HK-2 (cell line): ENCODE data around the gene IQSEC1.

Experiments
- DNase-seq: peaks from one replicate; pipeline ENCODE4 v3.0.0-alpha.2; 2018; ENCODE audit not compliant: unreplicated experiment

IQSEC1 gene

DNA sequence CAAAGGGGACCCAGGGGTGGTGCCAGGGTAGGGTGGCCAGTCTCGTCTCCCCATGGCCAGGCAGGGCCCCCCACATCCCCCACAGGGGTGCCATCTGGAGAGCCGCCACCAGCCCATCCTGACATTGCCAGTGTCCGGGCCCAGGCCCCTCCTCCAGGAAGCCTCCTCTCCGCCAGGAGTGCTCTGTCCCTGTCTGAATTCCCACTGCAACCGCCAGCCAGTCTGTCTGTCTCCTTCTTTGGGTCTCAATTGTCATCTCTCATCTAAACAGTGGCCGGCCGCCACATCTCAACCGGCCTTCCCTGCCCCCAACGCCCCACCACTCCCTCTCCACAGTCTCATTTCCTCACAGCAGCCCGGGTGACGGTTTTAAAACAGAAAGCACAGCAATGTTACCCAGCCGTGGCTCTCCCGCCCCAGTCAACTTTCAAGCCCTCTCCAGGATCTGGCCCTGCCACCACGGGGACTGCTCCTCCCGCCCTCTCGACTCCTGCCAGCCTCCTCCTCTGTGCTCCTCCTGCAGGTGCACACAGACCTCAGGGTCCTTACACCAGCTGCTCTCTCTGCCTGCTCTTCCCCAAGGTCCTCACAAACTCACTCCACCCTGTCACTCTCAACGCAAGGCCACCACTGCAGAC, 57.0 kb downstream of the IQSEC1 start:
- no peak for DNase-seq

DNA sequence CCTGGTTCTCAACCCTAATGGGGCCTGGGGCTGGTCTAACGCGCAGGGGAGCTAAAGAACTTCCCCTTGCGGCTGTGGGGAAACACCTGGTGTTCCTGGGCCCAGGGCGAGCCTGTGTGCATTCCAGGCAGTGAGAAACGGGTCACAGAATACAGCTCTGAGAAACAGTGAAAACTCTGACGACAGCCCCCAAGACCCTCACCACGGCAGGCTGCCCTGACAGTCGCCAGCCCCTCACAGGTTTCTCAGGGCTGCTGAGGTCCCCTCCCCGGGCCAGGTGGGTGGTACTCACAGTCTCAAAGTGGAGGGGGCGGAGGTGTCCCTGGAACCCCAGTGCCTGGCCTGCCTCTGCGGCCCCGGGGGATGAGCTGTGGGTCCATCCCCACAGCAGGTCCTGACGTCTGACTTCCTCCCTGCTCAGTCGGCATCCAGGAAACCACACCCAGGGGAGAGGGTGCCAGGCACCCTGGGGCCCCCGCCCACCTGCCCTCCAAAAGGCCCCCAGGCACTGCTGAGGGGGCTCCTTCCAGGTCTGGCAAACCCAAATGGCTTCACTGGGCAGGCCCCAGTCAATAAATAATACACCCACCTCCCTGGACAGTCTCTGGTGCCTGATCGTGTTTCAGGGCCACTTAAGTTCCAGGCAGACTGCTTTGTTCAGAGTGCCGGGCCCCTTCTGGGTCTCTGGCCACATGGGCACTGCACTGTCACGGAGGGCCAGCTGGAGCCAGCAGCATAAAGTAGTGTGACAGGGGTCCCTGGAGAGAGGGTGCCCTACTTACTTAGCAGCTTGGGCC, 57.7 kb downstream of the IQSEC1 start:
- no peak for DNase-seq

- no peak for DNase-seq
Measured at GRCh38 chr3:13014755-13015285, 58.4 kb downstream of the IQSEC1 start.

GRCh38 chr3:13013994-13014754, 59.1 kb downstream of the IQSEC1 start:
- DNase-seq, result no peak

DNA sequence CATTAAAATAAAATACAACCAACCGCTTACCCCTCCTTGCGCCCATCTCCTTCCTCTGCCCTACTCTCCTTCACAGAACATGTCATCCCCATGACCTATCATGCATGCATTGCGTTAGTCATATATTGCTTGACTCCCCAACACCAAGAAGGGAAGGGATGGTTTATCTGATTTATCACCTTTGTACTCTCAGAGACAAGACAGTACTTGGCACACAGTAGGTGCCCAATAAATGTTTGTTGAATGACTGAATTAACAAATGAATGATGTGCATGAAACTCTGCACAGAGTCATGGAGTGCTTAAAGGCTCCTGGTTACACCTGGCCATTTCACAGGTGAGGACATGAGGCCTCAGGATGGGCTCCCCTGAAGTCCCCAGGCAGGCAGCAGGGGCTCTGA, 59.7 kb downstream of the IQSEC1 start:
- no peak for DNase-seq

DNA sequence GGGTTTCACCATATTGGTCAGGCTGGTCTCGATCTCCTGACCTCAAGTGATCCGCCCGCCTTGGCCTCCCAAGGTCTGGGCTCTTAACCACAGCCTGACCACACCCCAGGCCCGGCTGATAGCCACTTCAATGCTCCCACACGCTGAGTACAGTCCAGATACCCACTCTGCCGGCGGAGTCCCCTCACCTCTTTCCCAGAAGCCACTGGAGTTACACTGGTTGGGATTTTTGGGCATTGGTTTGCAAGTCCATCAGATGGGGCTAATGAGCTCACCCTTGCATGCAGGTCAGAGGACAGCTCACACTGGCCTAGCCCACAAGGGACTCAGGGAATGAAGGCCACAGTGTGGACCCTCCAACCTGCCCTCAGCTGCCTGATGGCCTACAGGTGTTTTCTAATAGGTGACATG, 60.1 kb downstream of the IQSEC1 start:
- no peak for DNase-seq

DNA sequence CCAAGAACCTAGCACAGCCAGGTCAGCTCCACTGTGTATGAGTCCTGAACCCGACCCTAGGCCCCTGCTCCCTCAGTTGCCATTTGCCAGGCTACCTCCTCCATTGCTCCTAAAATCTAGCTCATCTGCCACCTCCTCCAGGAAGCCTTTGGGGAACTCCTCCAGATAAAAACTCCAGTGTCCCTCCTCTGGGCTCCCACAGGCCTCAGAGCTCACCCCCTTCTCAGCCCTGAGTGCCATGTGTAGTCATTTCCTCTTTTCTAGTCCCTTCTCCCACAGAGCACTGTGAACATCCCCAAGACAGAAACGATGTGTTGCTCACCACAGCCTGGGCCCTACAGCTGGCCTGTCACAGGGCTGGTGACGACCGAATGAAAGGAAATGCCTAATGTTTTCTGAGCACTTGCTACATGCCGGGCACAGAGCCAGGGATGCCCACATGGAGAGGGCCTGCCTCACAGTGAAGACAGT, 61.0 kb downstream of the IQSEC1 start:
- no peak for DNase-seq

DNA sequence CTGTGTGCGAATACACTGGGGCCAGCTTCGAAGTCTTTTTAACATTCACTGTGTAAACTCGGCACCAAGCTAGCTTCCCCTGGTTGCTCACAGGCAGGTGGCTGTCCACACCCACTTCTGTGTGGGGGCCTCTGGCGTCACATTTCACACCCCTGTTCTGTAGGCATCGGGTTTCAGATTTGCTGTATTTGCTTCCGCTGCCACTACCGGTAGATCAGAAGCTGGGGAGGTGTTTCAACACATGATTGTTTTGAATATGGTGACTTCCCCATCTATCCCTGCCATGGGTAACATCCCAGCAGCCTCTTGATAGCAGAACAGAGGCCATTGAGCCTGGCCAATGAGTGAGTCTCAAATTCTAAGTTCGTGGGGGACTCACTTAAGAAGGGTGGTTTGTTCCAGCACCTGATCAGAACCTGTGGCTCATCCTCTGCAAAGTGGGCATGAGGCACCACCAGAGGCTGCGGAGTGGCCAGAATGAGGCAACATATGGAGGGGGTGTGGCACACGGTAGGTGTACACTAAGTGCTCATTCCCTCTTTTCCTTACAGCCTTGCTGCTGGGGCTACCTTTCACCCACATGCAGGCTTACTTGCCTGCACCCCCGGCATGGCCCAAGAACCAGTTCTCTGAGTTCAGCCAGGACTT, 61.5 kb downstream of the IQSEC1 start:
- no peak for DNase-seq

DNA sequence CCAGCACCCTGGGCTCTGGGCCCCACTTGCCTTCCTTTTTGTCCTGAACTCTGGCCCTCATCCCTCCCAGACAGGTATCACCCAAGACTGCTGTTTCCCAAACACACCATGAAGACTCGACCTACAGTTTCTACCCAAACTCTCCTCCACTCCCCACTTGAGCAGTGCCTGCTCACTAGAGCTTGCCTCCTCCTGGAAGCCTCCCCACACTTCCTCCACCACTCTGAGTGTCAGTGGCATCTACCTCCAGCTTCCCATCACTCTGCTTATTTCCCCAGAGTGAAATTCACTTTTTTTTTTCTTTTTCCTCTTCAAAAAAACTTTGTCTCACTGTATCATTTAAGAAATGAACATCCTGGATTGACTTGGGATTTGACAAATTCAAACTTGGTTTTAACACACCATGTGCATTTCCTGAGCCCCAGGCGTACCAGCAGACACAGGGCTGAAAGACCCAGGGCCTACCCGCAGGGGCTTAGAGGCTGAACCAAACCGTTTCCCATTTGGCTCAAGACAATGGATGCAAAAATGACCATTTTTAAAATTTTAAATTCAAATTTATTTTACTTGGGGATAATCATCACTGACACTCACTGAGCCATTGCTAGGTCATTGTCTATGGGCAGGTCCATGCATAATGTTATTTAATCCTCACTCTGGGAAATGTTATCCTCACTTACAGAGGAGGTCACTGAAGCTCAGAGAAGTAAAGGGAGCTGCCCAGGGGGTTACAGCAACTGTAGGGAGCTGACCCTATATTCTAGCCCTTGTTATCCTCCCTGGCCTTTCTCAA, 62.3 kb downstream of the IQSEC1 start:
- no peak for DNase-seq

DNA sequence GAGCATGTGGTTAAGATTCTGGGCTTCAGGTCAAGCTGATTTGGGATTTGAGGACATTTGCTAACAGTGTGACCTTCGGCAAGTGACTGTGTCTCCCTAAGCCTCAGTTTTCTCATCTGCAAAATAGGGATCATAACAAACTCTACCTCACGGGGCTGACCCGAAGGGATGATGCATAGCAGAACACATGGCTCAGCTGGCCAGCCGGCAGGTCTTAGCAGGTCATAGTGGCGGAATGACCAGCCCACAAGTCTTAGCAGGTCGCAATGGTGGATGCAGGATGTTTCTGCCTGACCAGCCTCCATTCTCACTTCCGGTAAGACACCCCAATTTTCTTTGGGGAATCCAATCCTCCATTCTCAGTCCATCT, 63.3 kb downstream of the IQSEC1 start:
- no peak for DNase-seq

DNA sequence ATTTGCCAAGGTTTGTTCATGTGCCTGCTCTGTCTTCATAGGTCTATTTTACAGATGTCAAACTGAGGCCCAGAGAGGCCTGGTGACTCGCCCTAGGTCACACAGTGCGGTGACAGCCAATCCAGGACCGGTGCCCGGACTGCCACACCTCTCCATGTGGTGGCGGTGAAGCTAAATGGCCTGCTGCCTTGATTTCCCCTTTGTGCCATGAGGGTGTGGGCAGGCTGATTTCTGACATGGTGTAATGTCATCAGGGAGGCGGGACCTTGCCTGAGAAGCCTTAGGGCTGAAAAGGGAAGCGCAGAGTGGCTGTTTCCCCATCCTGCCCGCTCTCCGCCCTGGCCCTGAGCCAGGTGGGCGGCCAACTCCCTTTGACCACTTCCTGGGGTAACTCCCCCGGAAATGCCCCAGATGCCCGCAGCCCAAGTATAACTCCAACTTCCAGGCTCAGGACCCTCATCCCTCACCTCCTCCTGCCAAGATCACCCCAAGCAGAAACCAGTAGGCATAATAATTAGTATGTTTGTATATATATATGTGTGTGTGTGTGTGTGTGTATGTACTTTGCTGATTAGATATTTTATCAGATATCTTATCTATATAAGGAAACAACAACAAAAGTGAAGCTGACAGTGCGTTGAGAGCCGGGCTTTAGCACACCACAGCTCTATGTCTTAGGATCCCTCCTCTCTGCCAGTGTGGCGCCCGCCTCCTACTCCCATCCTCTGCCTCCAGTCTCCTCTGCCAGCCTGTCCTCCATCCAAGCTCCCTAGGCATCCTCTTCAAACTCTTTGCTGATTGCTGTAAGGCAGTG, 63.9 kb downstream of the IQSEC1 start:
- DNase-seq, result no peak

- DNase-seq, result no peak
Measured at GRCh38 chr3:13008155-13008995, 64.9 kb downstream of the IQSEC1 start.

DNA sequence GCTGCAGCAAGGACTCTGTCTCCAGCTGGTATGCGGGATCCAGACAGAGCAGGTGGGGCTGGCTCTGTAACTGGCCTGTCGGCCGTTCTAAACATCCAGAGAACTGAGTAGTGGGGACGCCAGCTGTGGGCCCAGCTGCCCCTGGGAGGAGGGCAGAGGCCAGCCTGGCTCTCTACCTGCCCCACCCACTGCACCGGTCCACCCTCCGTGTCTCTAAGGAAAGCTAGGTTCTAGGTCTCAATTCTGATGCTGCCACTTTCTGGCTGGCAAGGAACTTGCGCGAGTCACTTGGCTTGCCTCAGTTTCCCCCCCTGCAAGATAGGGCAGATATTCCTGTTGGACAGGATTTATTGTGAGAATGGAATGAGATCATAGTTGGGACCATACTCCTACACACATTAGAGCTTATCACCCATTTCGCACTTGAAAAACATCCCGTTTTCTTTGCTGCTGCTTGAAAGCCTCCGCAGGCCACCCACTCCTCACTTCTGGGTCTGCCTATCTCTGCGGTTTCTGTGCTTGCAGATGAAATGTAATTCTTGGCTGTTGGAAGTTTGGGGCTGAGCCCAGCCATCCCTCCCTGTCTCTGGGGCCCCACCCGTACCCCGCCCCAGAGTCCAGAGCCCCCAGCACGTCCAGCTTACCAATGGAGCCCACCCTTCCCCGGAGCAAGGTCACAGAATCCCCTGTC, 65.8 kb downstream of the IQSEC1 start:
- DNase-seq, result no peak

- DNase-seq, result no peak
Measured at GRCh38 chr3:13006216-13006990, 66.8 kb downstream of the IQSEC1 start.

DNA sequence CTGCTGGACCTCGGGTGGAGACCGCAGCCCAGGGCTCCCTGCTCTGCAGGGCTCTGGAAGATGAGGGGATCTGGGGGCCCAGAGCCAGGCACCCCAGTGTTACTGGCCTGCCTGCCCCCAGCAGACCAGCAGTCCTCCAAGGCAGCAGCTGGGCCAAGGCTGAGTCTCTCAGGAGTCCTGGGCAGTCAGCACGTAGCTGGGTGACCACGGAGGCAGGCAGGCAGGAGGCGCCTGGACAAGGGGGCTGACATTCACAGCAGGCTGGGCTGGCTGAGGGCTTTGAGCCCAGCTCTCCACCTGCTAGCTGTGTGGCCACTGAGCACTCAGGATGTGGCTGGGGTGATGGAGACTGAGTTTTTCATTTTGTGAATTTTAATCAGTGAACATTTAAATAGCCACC, 67.9 kb downstream of the IQSEC1 start:
- no peak for DNase-seq

DNA sequence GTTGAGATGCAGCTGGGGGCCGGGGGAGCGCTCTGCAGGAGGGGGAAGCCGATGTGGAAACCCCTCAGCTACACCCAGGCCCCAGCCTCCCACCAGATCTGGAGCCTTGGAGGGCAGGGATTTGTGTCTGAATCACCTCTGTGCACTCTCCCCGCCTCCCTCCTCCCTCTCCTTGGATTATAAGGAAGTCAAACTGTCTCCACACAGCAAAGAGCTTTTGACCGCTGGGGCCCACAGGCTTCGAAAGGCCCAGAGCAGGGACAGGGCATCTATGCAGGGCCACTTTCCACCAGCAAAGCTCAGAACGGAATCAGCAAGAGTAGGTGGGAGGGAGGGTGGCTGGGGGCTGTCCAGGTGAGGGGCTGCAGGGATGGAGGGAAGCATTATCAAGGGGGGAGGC, 68.9 kb downstream of the IQSEC1 start:
- DNase-seq, result no peak

DNA sequence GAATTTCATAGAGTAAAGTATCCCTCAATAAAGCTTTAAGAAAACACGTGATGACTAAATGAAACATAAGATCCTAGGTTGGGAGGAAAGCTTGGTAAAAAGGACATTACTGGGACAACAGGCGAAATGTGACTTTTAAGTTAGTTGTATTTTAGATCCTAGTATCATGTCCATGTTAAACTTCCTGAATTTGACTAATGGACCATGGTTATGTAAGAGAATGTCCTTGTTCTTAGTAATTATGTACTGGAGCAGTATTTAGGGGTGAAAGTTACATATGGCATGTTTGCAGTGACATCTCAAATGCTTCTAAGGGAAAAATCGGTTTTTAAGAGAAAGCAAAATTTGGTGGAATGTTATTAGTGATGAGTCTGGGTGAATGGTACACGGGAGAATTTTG, 69.6 kb downstream of the IQSEC1 start:
- no peak for DNase-seq
